Iris pigment epithelial cell (primary cell): ENCODE measurements around the gene CABLES2.

ENCODE experiments used
- DNase-seq: peaks from one replicate; pipeline ENCODE4 v3.0.0-alpha.2; 2011; ENCODE audit warnings: low read depth

CABLES2 gene

GRCh38 chr20:62370807-62371587 lies 36.1 kb downstream of the CABLES2 start:
- no peak for DNase-seq

GRCh38 chr20:62370115-62370806 lies 36.8 kb downstream of the CABLES2 start:
- no peak for DNase-seq

DNA sequence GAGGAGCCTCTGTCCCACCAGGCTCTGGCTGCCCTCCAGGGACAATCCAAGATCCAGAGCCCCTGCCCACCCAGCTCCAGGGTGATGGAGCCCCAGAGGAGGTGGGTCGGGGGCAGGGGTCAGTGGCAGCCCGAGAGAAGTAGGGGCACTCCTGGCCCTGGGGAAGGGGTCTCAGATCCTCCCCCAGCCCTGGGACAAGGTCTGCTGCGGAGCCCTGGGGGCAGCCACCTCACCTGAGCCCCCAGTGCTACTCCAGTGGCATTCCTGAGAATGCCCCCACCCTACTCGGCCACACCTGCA lies 37.3 kb downstream of the CABLES2 start:
- DNase-seq: no peak

GRCh38 chr20:62368976-62369814 lies 37.9 kb downstream of the CABLES2 start:
- DNase-seq: no peak

- DNase-seq: no peak
Observed at GRCh38 chr20:62368392-62368975, 38.6 kb downstream of the CABLES2 start.

GRCh38 chr20:62367633-62368391 lies 39.3 kb downstream of the CABLES2 start:
- DNase-seq: no peak

GRCh38 chr20:62367136-62367632 lies 39.9 kb downstream of the CABLES2 start, which contains the start of gene LAMA5:
TSS of gene LAMA5 (minus strand) at chr20:62367312. CDS start at chr20:62367245, 67 bp downstream.
- DNase-seq: no peak

DNA sequence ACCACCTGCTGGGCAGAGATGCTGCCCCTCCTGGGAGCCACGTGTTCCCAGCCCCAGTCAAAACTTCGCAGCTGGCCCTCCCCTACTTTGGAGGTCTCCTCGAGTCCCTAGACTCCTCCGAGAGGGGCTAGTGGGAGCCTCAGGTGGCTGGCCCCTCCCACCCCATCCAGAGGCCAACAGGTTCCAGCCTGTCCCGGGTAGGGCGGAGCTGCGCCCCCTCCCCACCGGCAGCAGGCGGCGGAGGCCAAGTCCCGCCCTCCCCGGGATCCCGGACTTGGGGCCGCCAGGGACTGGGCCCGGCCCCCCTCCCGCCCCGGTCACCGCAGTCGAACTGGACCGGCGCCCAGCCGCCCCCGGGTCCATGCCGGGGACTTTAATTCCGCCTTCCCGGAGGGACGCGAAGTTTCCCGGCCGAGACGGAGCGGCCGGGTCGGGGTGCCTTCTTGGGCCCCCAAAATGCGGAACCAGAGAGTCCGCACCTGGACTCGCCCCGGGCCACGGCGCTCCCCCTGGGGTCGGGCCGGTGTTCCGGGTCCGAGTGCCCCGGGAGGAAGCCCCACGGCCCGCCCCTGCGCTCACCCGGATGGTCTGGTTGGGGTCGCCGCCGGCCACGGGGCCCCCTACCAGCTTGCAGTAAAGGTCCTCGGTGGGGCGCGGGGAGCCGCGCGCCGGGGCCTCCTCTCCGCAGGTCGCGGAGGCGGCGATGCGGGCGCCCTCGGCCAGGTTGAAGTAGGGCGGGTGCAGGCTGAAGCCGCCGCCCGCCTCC lies 40.5 kb downstream of the CABLES2 start:
- no peak for DNase-seq

DNA sequence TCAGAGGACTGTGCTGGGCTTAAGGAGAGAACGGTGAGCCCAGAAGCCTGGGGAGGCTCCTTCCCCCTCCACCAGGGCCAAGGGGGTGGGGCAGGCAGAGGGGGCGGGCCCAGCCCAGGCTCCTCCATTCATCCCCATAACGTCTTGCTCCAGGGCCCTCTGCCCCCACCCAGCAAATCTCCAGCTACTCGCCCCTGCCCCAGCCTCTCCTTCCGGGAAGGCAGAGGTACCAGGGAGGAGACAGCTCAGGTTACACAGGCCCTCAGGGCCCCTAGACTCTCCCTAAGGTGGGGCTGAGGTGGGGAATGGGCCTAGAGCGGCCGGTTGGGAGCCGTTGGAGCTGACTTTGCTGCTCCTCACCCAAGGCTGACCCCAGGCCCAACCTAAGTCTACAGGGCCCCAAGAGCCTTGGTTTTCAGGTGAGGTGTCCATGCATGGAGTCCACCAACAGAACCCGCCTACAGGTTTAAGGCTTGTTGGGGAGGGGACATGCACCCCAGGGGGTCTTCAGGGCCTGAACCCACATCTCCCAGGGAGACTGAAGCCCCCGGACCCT lies 41.2 kb downstream of the CABLES2 start:
- no peak for DNase-seq

DNA sequence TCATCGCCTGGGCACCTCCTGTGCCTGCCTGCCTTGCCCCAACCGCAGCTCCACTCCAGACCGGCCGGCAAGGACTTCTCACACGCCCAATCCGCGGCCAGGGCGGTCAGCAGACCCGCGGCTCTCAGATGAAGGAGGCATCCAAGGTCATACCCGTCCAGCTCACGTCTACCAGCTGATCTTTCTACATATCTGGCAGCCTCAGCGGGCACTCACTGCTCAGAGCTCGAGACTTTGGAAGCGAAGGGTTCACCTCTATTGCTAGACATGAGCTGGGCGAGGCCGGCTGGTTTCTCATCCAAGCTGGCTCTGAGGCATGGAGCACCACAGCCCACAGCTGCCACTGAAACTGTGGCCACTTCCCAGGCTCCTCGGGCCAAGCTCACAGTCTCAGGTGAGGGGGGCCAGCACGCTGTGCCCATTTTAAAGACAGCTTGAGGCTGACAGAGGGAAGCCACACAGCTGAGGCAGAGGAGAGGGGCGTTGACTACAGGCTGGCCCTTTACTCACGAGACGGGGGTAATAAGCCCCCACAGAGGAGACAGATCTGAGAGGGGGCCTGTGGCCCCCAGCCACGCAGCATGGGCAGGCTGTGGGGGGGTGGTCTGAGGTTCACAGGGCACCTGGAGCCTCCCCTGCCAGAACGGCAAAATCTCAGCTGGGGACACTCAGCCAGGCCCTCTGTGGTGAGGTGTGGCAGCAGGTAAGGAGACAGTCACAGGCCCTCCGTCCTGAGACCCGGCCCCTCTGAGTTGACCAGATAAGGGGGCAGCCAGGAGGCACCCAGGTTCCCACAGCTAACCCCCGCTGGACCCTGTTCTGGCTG lies 42.0 kb downstream of the CABLES2 start:
- no peak for DNase-seq

GRCh38 chr20:62363920-62364851 lies 42.9 kb downstream of the CABLES2 start:
- DNase-seq: no peak

GRCh38 chr20:62362991-62363919 lies 43.8 kb downstream of the CABLES2 start:
- DNase-seq: no peak

GRCh38 chr20:62362590-62362940 lies 44.5 kb downstream of the CABLES2 start:
- DNase-seq: no peak

DNA sequence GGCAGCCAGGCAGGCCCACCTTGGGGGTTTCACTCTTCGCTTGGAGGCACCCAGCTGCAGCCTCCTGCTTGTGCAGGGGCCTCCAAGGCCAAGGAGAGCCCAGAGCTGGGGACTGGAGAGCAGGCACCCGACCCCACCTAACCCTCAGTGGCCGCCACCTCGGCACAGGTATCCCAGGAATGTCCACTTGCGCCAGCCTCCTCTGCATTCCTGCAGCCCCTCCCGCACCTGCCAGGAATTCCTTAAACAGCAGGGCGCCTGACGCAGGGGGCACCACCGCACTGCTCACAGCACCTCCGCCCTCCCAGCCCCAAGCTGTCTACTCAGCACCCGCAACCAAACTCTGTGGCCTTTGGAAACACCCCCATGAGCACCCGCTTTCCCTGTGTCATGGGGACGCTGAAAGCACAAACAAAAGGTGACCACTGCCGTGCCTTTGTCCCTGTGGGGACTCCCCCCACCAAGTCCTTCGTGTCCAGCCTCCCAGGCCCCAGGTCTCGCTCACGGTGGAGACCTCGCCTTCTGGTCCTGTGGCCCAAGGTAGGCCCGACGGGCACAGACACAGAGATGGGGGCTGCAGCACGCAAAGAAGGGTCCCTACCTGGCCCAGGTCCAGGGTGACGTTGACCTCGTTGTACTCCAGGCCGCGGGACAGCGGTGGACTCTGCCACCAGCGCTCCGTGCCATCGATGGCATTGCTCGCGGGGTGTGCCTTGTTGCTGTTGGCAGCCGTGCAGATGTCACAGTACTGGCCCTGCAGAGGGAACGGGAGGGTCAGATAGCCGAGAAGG lies 45.1 kb downstream of the CABLES2 start:
- no peak for DNase-seq

- DNase-seq: no peak
Observed at GRCh38 chr20:62360854-62361798, 46.0 kb downstream of the CABLES2 start.
